ENCODE results near the gene DSCAML1. TPM values are rescaled to one million over a fixed set of nuclear protein-coding genes. Genes with fewer than 3 reads are reported as not detected.

DSCAML1 gene
- total and polyA plus RNA-seq, 9 of the 15 experiments (the other 6 are each of a cell fraction or from before 2014, with no cell fraction given), result not detected

GRCh38 chr11:117506971-117507370 lies 290.0 kb downstream of the DSCAML1 start (continued):
- TF ChIP-seq CXXC5 (CRISPR knock-in tag; IDR thresholded peaks at IDR 0.05) (no peak), CBFB (CRISPR knock-in tag; IDR thresholded peaks at IDR 0.05) (no peak), FOXK1 (CRISPR knock-in tag; IDR thresholded peaks at IDR 0.05; ENCODE audit: borderline replicate concordance) (no peak), JUND (IDR thresholded peaks at IDR 0.05; ENCODE audit: borderline replicate concordance, low read depth, low read length) (no peak), JUND (tag; IDR thresholded peaks at IDR 0.05; ENCODE audit: borderline replicate concordance, low read depth, low read length) (no peak)
- TF ChIP-seq, protein P1, sequence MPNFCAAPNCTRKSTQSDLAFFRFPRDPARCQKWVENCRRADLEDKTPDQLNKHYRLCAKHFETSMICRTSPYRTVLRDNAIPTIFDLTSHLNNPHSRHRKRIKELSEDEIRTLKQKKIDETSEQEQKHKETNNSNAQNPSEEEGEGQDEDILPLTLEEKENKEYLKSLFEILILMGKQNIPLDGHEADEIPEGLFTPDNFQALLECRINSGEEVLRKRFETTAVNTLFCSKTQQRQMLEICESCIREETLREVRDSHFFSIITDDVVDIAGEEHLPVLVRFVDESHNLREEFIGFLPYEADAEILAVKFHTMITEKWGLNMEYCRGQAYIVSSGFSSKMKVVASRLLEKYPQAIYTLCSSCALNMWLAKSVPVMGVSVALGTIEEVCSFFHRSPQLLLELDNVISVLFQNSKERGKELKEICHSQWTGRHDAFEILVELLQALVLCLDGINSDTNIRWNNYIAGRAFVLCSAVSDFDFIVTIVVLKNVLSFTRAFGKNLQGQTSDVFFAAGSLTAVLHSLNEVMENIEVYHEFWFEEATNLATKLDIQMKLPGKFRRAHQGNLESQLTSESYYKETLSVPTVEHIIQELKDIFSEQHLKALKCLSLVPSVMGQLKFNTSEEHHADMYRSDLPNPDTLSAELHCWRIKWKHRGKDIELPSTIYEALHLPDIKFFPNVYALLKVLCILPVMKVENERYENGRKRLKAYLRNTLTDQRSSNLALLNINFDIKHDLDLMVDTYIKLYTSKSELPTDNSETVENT (CRISPR knock-in tag; IDR thresholded peaks at IDR 0.05), result no peak

- Histone ChIP-seq H3K36me3 (ENCODE audit: control insufficient read depth, insufficient read depth, low read length) (no peaks in the 10 kb centered on the region), H4K20me1 (replicated peaks; ENCODE audit: control insufficient read depth, insufficient read depth, low read length) (0 out of 2 replicates have a peak, but pooled peaks cover 7% of the 10 kb centered on the region), H3K4me2 (ENCODE audit: insufficient read depth, low read length) (no peak overlapping the region), H3K9me1 (ENCODE audit: control insufficient read depth, insufficient read depth, low read length) (no peaks in the 10 kb centered on the region), H3K4me1 (replicated peaks in 1 of 2; ENCODE audit: control insufficient read depth in 2 of 2, insufficient read depth in 2 of 2, low read length in 2 of 2) (no peaks in the 10 kb centered on the region), H3K4me3 (no peak overlapping the region), H3K9ac (ENCODE audit: insufficient read depth in 1 of 2, low read depth in 2 of 2, low read length in 2 of 2) (no peak overlapping the region), H3K79me2 (ENCODE audit: control insufficient read depth, insufficient read depth, low read length) (no peaks in the 10 kb centered on the region), H3K9me3 (replicated peaks; ENCODE audit: control insufficient read depth, insufficient read depth, low read depth, low read length) (no peaks in the 10 kb centered on the region), H3K27ac (ENCODE audit: extremely low read depth, low read depth, low read length) (no peak overlapping the region), H2AFZ (ENCODE audit: low read depth, low read length) (no peak overlapping the region), H3K27me3 (ENCODE audit: control insufficient read depth in 2 of 2, insufficient read depth in 2 of 2, low read length in 2 of 2) (peaks cover 24 to 93% of the 10 kb centered on the region in 2 experiments; a peak in 4 of 5 replicates)
- no TSS peak for BruUV-seq (replicated peaks)
- under 1% methylated on average over 26 of the region's 27 CpGs for WGBS (ENCODE audit: insufficient coverage, low coverage, missing lambda C conversion rate)
- POLR2A ChIA-PET, result interaction anchor here (0.6 kb wide), 1 partner anchor 15 kb away, joined by 3 read pairs; no protein-coding TSS in a partner anchor
- ATAC-seq (peak; percentile 47; the same call in 2 of the 3 replicates), DNase-seq (ENCODE audit: extremely low read depth in 1 of 4, low spot score in 3 of 4) (no peak), FAIRE-seq (no peak)
- CTCF ChIA-PET (ENCODE audit: low intra/inter-chr PET ratio), result no interaction called here
- in situ Hi-C loops (cut with MboI) (no loop called here), intact Hi-C loops (cut with micrococcal nuclease) (no loop called here)
- TF ChIP-seq BHLHE40 (IDR thresholded peaks at IDR 0.05; ENCODE audit: low read length) (no peak), ZNF134 (CRISPR knock-in tag; conservative IDR thresholded peaks at IDR 0.05) (no peak), ZNF347 (CRISPR knock-in tag; IDR thresholded peaks at IDR 0.05; ENCODE audit: low read depth) (no peak), MAFK (IDR thresholded peaks at IDR 0.05; ENCODE audit: low read length) (no peak), ZBTB1 (CRISPR knock-in tag; IDR thresholded peaks at IDR 0.05; ENCODE audit: borderline replicate concordance, low read depth) (no peak), LCOR (CRISPR knock-in tag; IDR thresholded peaks at IDR 0.05) (no peak), CBX5 (IDR thresholded peaks at IDR 0.05; ENCODE audit: borderline replicate concordance, low read depth) (no peak), ZNF12 (CRISPR knock-in tag; IDR thresholded peaks at IDR 0.05) (no peak), HES1 (IDR thresholded peaks at IDR 0.05; ENCODE audit: low read depth) (no peak), KLF6 (CRISPR knock-in tag; IDR thresholded peaks at IDR 0.05; ENCODE audit: borderline replicate concordance) (no peak), NFATC3 (IDR thresholded peaks at IDR 0.05) (no peak), WHSC1 (IDR thresholded peaks at IDR 0.05; ENCODE audit: low read length) (no peak), CXXC5 (CRISPR knock-in tag; IDR thresholded peaks at IDR 0.05) (no peak)
These were observed 291.6 kb downstream of the DSCAML1 start for GRCh38 chr11:117505285-117505970.

All from K562 (cell line).